K562 (cell line): Measurements from ENCODE around the gene MALSU1. TPM values are rescaled to one million over a fixed set of nuclear protein-coding genes. Genes with fewer than 3 reads are reported as not detected.

Experiments
- ATAC-seq: fragments of 200-7000 bp; cut with Tn5 transposase; 3 replicates; pipeline ENCODE4 v1.9.1; 2020; ENCODE audit warnings: moderate library complexity
- BruUV-seq: library from RNA; stranded (reverse); fragments of 400-500 nt; replicated peaks from 2 replicates; lab custom pipeline; 2021; lab: Mats Ljungman, UMichigan
- CTCF ChIA-PET: fragments of 300-600 bp; formaldehyde crosslinking; extraction: SDS; loops from one replicate; lab custom pipeline; 2021; ENCODE audit warnings: low intra/inter-chr PET ratio; lab: Yijun Ruan, JAX
- POLR2A ChIA-PET: fragments of 300-600, 350-650 bp; sonication (Branson Sonifier 250); formaldehyde crosslinking; extraction: SDS; loops from one replicate; lab custom pipeline; 2021; ENCODE audit warnings: antibody characterized with exemption, inconsistent platforms; lab: Yijun Ruan, JAX
- DNase-seq, 4 experiments: peaks; one replicate each; pipeline versions ENCODE4 v3.0.0 to v3.0.0-alpha.2; 2011 to 2018; ENCODE audit warnings: low spot score in 3 of 4, mixed read lengths in 3 of 4; ENCODE audit errors: extremely low read depth in 1 of 4
- FAIRE-seq: peaks from 2 replicates; lab custom pipeline; 2011; peaks lifted over from hg19 to GRCh38; lab: Jason Lieb, UNC
- H2AFZ ChIP-seq: 2 replicates; pipeline ENCODE4 v1.6.0; 2011; ENCODE audit warnings: low read depth, low read length, control low read depth, inconsistent platforms
- H3K27ac ChIP-seq: fragments of 200-600 bp; 3 replicates; pipeline ENCODE4 v1.8.0; 2011; ENCODE audit warnings: low read depth, mild to moderate bottlenecking, control low read depth, inconsistent platforms, low read length, moderate library complexity, mixed read lengths; ENCODE audit errors: extremely low read depth
- H3K27me3 ChIP-seq, 2 experiments: fragments of 300-600 bp in 1 of 2; 2 replicates in 1 of 2; 3 replicates in 1 of 2; pipeline versions ENCODE4 v1.6.0 to v1.8.0; 2011; ENCODE audit warnings: inconsistent platforms in 2 of 2, low read length in 2 of 2, mild to moderate bottlenecking in 1 of 2, mixed read lengths in 1 of 2, moderate library complexity in 1 of 2; ENCODE audit not compliant: control insufficient read depth in 2 of 2, insufficient read depth in 2 of 2
- H3K36me3 ChIP-seq: fragments of 300-600 bp; 3 replicates; pipeline ENCODE4 v1.8.0; 2011; ENCODE audit warnings: mild to moderate bottlenecking, low read length, inconsistent platforms; ENCODE audit not compliant: control insufficient read depth, insufficient read depth
- H3K4me1 ChIP-seq, 2 experiments: fragments of 200-600 bp in 1 of 2; replicated peaks in 1 of 2; 2 replicates in 1 of 2; 3 replicates in 1 of 2; pipeline versions ENCODE4 v1.5.1 to v1.8.0; 2011; ENCODE audit warnings: inconsistent platforms in 2 of 2, low read length in 2 of 2, mild to moderate bottlenecking in 1 of 2, mixed read lengths in 1 of 2, moderate library complexity in 1 of 2; ENCODE audit not compliant: control insufficient read depth in 2 of 2, insufficient read depth in 2 of 2
- H3K4me2 ChIP-seq: 2 replicates; pipeline ENCODE4 v1.6.1; 2011; ENCODE audit warnings: low read length, control low read depth, inconsistent platforms, mixed read lengths; ENCODE audit not compliant: insufficient read depth
- H3K4me3 ChIP-seq: fragments of 200-600 bp; sonication (generic), shearing (Covaris generic); 2 replicates; pipeline ENCODE4 v1.5.1; 2016; ENCODE audit warnings: control low read depth, inconsistent platforms
- H3K79me2 ChIP-seq: fragments of 200-600 bp; 3 replicates; pipeline ENCODE4 v1.8.0; 2011; ENCODE audit warnings: low read length, inconsistent platforms; ENCODE audit not compliant: control insufficient read depth, insufficient read depth
- H3K9ac ChIP-seq, 2 experiments: 2 replicates each; pipeline versions ENCODE4 v1.6.0 to v1.6.1; 2011; ENCODE audit warnings: low read depth in 2 of 2, low read length in 2 of 2, control low read depth in 1 of 2, inconsistent platforms in 1 of 2, mild to moderate bottlenecking in 1 of 2, mixed read lengths in 1 of 2; ENCODE audit not compliant: insufficient read depth in 1 of 2
- H3K9me1 ChIP-seq: one replicate; pipeline ENCODE4 v1.6.0; 2011; ENCODE audit warnings: inconsistent platforms, mild to moderate bottlenecking, low read length, moderate library complexity; ENCODE audit not compliant: control insufficient read depth, insufficient read depth
- H3K9me3 ChIP-seq: replicated peaks from 2 replicates; pipeline ENCODE4 v1.5.1; 2011; ENCODE audit warnings: low read depth, low read length, inconsistent platforms; ENCODE audit not compliant: control insufficient read depth, insufficient read depth
- H4K20me1 ChIP-seq: replicated peaks from 2 replicates; pipeline ENCODE4 v1.6.1; 2011; ENCODE audit warnings: low read length, inconsistent platforms, mixed read lengths; ENCODE audit not compliant: control insufficient read depth, insufficient read depth
- MGA ChIP-seq: fragments of 450-650 bp; IDR thresholded peaks from 2 replicates; pipeline ENCODE4 v1.6.1; 2016; ENCODE audit warnings: mild to moderate bottlenecking, moderate library complexity
- PATZ1 ChIP-seq: fragments of 250-450 bp; sonication (Bioruptor Pico); IDR thresholded peaks from 2 replicates; pipeline ENCODE4 v1.5.0; 2020; ENCODE audit warnings: mild to moderate bottlenecking, borderline replicate concordance
- U2AF2 ChIP-seq: fragments of 200-400 bp; formaldehyde crosslinking; optimal IDR thresholded peaks from 2 replicates; pipeline ENCODE3; 2017; ENCODE audit warnings: low read depth, mild to moderate bottlenecking, low read length
- XRCC4 ChIP-seq: IDR thresholded peaks from one replicate; pipeline ENCODE4 v1.6.1; 2011; ENCODE audit not compliant: insufficient read depth, insufficient read length; ENCODE audit errors: extremely low read depth
- WGBS: fragments of 100-300 bp; shearing (Covaris generic); methylation state at CpG from one replicate; pipeline ENCODE4 v1.1.6; 2016; ENCODE audit warnings: low coverage, mixed read lengths; ENCODE audit not compliant: insufficient coverage; ENCODE audit errors: missing lambda C conversion rate; 5-methylcytosine and 5-hydroxymethylcytosine counted together
- in situ Hi-C: fragments of 300-500 bp; cut with MboI; formaldehyde crosslinking; loops from 4 replicates; pipeline ENCODE4 v1.15.0; 2018; ENCODE audit warnings: inconsistent platforms, mixed read lengths
- intact Hi-C: fragments of 100-400 bp; cut with micrococcal nuclease; formaldehyde crosslinking; loops from 2 replicates; pipeline ENCODE4 v1.14.2; 2022
- polyA plus RNA-seq, 8 experiments: library from polyadenylated mRNA; depleted of rRNA in 4 of 8; stranded (reverse) in 5 of 8; unstranded in 3 of 8; fragments of >200 nt; fragmentation: Nextera tagmentation in 2 of 8; fragmentation: Illumina TruSeq in 1 of 8; extraction: Ambion mirVana in 2 of 8; extraction: Trizol in 1 of 8; gene quantifications; 2 replicates each; pipeline versions ENCODE4 v1.2.1 to v1.2.3, GENCODE V29; 2011 to 2014; ENCODE audit warnings: inconsistent platforms in 1 of 8, missing spikeins in 1 of 8
- total RNA-seq, 7 experiments: library from RNA; depleted of rRNA in 6 of 7; stranded (reverse); fragments of >200 nt in 6 of 7; fragmentation: Illumina TruSeq in 2 of 7; extraction: Trizol in 2 of 7; gene quantifications; 2 replicates each; pipeline versions ENCODE4 v1.2.1 to v1.2.3, GENCODE V29; 2011 to 2021; ENCODE audit warnings: low replicate concordance in 1 of 7
- TF ChIP-seq, protein P1 (sequence below): fragments of 450-650 bp; conservative IDR thresholded peaks from 2 replicates; pipeline ENCODE4 v1.6.1; 2016; ENCODE audit warnings: missing genetic modification characterization, low read depth, mild to moderate bottlenecking, missing compliant biosample characterization, moderate library complexity

MALSU1 gene
- total and polyA plus RNA-seq, 9 of the 15 experiments (the other 6 are each of a cell fraction or from before 2014, with no cell fraction given), result 12.3 to 308 (median 81.2) TPM

DNA sequence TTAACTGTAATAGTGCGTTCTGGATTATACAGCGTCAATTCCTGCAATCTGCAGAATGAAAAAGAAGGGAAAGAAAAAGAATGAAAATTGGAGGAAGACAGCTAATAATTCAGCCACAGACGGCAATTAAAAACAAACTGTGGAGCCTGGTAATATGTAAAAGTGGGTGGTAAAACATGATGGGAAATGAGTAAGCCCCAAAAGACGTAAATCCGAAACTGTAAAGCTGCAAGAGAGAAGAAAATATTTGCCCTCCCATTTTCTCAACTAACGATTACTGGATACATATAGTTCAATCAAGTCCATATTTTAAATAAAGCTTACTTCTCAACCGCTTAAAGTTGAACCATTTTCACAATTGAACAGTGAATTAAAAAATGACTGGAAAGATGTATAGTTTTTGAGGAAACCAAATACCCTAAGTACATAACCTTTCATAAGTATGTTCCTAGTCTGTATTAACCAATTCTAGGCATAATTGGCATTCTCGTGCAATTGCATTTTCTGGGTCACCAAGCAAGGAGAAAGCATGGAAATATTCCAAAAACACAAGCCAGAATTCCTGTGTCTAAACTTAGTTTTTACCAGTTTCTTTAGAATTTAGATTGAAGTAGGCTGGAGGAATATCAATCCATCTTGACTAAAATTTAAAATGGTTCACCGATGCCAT lies 44.8 kb downstream of the MALSU1 start:
- H3K4me3 ChIP-seq, result no peak overlapping the region
- H3K27me3 ChIP-seq, result no peaks in the 10 kb centered on the region
- WGBS, result 96% methylated on average over 9 of the region's 9 CpGs
- intact Hi-C loops, result no loop called here
- H4K20me1 ChIP-seq, result no peaks in the 10 kb centered on the region
- H3K27ac ChIP-seq, result no peak overlapping the region
- FAIRE-seq (no peak), ATAC-seq (no peak), DNase-seq (no peak)
- H3K36me3 ChIP-seq, result peaks cover 90% of the 10 kb centered on the region
- H3K79me2 ChIP-seq, result peaks cover 9% of the 10 kb centered on the region; the same call in 2 of the 3 replicates
- in situ Hi-C loops, result no loop called here
- peaks cover 8 to 25% of the 10 kb centered on the region in 2 experiments for H3K4me1 ChIP-seq
- ChIA-PET CTCF (no interaction called here), POLR2A (interaction anchor here (0.7 to 1.1 kb wide), 4 partner anchors 14 to 197 kb away, joined by 3 to 4 read pairs (median 3); no protein-coding TSS in a partner anchor)
- BruUV-seq, result no TSS peak
- no peaks in the 10 kb centered on the region for H3K9me1 ChIP-seq
- no peaks in the 10 kb centered on the region for H3K9me3 ChIP-seq
- H3K4me2 ChIP-seq, result no peak overlapping the region
- TF ChIP-seq, protein P1, sequence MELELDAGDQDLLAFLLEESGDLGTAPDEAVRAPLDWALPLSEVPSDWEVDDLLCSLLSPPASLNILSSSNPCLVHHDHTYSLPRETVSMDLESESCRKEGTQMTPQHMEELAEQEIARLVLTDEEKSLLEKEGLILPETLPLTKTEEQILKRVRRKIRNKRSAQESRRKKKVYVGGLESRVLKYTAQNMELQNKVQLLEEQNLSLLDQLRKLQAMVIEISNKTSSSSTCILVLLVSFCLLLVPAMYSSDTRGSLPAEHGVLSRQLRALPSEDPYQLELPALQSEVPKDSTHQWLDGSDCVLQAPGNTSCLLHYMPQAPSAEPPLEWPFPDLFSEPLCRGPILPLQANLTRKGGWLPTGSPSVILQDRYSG (tag), result no peak
- no peak for TF ChIP-seq MGA
- TF ChIP-seq U2AF2, result no peak
- no peak for TF ChIP-seq XRCC4
- TF ChIP-seq PATZ1 (CRISPR knock-in tag), result no peak
- no peak overlapping the region for H2AFZ ChIP-seq
- no peak overlapping the region for H3K9ac ChIP-seq
